GM12891 (cell line): Measurements from ENCODE around the gene INO80E.
A peak's percentile ranks its signal among the peaks of the same experiment; 100 is the strongest.

Experiments
- DNase-seq: peaks from one replicate; pipeline ENCODE4 v3.0.0; 2011; ENCODE audit warnings: low spot score; ENCODE audit not compliant: insufficient read length
- FAIRE-seq: peaks from 2 replicates; lab custom pipeline; 2011; peaks lifted over from hg19 to GRCh38; lab: Jason Lieb, UNC
- PAX5 ChIP-seq: IDR thresholded peaks from 2 replicates; pipeline ENCODE4 v1.6.1; 2011; ENCODE audit warnings: low read length, moderate library complexity, mild to moderate bottlenecking; ENCODE audit not compliant: insufficient read depth, severe bottlenecking
- POLR2A ChIP-seq: IDR thresholded peaks from 2 replicates; pipeline ENCODE4 v1.6.1; 2011; ENCODE audit warnings: low read depth, low read length, control low read depth
- POLR2AphosphoS5 ChIP-seq: IDR thresholded peaks from 2 replicates; pipeline ENCODE4 v1.6.1; 2011; ENCODE audit warnings: low read depth, low read length, control low read depth
- POU2F2 ChIP-seq: IDR thresholded peaks from 2 replicates; pipeline ENCODE4 v1.6.1; 2011; ENCODE audit warnings: low read depth, mild to moderate bottlenecking, control low read depth, low read length, moderate library complexity
- SPI1 ChIP-seq: IDR thresholded peaks from 2 replicates; pipeline ENCODE4 v1.6.1; 2011; ENCODE audit warnings: low read depth, low read length, control low read depth
- TAF1 ChIP-seq: IDR thresholded peaks from 2 replicates; pipeline ENCODE4 v1.6.1; 2011; ENCODE audit warnings: low read depth, low read length, control low read depth

INO80E gene

DNA sequence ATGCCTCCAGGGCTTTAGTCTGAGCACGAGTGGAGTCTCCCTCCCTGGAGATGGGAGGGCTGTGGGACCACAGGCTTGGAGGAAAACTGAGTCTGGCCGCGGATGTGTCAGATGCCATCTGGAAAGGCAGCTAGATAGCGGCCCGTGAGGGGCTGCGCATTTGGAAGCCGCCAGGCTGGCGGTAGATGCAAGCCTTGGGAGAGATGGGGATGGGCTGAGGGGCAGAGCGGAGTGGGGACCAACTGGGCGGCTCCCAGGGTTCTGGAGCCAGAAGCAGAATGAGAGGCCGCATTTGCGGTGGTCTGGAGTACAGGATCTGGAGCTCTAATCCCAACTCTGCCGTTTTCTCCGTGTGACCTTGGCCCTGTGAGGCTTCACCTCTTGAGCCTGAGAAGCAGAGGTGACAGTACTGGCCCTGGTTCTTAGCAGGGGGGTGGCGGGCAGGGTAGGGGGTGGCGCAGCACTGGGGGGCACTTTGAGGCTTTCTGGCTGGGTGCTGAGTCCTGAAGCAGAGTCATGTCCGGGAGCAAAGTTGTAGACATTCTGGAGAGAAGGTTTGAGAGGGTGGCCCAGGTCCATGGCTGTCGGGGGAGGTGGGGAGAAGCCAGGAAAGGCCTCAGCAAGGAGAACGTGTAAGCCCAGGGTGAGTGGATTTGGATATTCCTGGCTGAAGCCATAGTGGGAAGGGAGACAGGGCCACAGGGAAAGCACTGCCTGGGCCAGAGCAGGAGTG, 6.7 kb downstream of the INO80E start:
- DNase-seq = no peak
- FAIRE-seq = no peak
- TF ChIP-seq POLR2A (no peak), SPI1 (no peak), POLR2AphosphoS5 (no peak), PAX5 (no peak), TAF1 (no peak), POU2F2 (no peak)

DNA sequence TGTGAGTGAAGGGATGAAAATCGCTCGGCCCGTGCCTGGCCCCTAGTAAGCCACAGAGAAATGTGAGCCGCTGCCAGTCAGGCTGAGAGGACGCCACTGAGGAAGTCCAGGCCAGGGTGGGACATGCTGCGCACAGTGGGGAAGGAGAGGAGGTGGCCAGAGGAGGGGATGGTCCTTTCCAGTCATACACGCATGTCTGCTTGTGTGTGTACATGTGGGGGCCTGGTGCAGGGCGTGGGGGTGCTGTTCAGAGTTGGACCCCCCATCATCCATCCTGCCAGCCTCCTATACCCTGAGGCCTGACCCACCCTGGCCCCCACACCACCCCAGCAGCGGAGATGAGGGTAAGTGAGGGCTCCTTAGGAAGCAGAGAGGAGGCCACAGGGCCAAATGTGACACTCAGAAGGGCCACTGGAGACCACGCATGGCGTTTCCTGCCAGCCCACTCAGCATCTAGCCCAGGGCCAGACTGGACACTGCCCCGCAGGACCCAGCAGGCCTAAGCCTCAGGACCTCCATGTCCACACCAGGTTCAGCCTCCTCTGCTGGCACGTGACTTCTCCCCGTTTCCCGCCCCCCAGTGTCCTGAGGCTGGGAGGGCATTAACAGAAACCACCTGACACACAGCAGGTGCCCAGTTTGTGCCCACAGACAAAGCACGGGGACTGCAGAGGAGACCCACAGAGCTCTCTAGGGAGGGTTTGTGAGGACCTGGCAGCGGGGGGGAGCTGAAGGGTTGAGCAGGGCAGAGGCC, 7.8 kb downstream of the INO80E start:
- TF ChIP-seq POLR2AphosphoS5 (no peak), TAF1 (no peak), POLR2A (no peak), SPI1 (no peak), PAX5 (no peak), POU2F2 (no peak)

DNA sequence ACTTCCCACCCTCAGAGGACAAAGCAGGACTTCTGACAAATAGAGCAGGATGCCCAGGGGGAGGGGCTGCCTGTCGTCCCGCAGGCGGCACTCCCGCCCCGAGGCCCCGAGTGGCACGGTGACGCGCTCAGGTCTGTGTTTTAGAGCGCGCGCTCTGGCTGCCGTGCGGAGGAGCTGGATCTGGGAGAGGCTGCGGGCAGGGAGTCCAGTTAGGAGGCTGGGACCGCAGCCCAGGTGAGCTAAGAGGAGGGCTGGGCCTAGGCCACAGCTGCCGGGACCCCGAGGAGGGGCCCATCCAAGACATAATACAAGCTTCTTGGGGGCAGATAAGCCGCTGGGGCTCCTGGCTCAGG, 8.4 kb downstream of the INO80E start:
- DNase-seq (no peak), FAIRE-seq (no peak)
- no peak for TF ChIP-seq POU2F2
- TF ChIP-seq PAX5 = no peak
- TF ChIP-seq POLR2AphosphoS5 = no peak
- TF ChIP-seq TAF1 = no peak
- TF ChIP-seq SPI1 = no peak
- no peak for TF ChIP-seq POLR2A

More for the DNA sequence above, 7.8 kb downstream of the INO80E start:
- no peak for FAIRE-seq
- DNase-seq = no peak

DNA sequence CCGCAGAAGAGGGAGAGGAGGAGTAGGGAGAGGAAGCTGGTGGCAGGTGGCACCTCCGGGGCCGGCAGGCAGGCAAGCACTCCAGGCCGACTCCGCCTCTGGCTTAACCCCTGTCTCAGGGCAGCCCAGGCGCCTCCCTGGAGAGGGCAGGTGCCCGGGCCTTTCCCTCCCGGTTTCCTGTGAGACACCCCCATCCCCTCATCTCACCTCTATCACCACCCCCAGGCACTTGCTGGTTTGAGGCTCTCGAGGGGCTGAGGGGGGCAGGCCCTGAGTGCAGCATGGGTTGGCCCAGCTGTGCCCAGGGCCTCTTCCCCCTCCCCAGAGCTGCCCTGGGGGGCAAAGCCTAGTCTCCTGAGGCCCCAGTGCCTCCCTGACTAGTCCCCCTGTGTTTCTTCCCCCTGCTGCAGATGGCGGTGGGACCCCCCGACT, 8.8 kb downstream of the INO80E start:
- DNase-seq (peak; percentile 51), FAIRE-seq (no peak)
- TF ChIP-seq PAX5 = no peak
- TF ChIP-seq POLR2A = 0 out of 2 replicates have a peak, but pooled peaks have one; percentile 17

DNA sequence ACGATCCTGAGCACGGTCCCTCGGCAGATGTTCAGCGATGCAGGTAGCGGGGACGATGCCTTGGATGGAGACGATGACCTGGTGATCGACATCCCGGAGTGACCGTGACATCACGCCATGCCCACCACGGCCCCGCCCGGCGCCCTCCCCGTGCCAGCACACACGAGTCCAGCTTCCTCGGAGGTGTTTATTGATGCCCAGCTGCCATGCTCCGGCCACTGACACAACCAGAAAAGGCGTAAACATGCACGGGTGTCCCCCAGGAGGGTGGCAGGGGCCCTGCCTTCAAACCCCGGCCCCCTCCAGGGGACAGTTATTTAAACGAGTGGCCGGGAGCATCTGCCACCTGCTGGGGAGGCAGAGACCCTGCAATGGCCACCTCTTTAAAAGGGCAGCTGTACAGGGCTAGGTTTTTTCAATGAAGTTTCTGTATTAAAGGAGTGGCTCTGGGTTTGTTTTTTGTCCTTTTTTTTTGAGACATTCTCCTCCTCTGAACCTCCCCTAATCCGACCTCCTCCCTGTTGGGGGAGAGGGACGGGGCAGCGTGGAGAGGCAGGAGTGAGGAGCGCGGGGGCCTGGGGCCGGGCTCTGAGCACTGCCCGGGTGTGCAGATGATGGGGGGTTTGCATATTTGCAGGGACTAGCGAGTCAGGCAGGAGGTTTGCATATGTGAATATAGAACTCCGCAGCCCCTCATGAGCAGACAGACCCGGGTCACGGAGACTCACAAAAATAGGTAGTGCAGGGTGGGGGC, 9.5 kb downstream of the INO80E start:
- TF ChIP-seq POLR2AphosphoS5 = no peak
- TF ChIP-seq POU2F2 = no peak
- no peak for TF ChIP-seq PAX5
- TF ChIP-seq POLR2A = no peak
- TF ChIP-seq SPI1 = no peak
- no peak for TF ChIP-seq TAF1
- DNase-seq (peak; percentile 87), FAIRE-seq (no peak)

DNA sequence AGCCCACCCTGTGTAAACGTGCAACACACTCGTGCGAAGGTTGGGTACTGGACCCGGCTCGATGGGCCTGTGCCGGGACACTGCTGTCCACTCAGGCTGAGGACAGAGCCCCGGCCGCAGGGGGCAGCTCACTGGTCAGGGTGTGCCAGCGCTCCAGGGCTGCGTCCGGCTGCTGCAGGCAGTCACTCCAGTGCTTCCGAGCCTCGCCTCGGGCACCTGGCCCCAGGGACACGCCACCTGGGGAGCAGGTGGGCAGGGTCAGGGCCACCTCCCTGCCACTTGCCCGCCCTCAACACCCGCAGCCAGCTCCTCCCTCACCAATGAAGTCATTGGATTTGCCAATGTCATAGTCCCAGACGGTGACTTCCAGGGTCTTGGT, 10.0 kb downstream of the INO80E start:
- no peak for DNase-seq
- FAIRE-seq = no peak
- TF ChIP-seq PAX5 (no peak), SPI1 (no peak), POLR2A (no peak), POLR2AphosphoS5 (no peak), POU2F2 (no peak), TAF1 (no peak)

DNA sequence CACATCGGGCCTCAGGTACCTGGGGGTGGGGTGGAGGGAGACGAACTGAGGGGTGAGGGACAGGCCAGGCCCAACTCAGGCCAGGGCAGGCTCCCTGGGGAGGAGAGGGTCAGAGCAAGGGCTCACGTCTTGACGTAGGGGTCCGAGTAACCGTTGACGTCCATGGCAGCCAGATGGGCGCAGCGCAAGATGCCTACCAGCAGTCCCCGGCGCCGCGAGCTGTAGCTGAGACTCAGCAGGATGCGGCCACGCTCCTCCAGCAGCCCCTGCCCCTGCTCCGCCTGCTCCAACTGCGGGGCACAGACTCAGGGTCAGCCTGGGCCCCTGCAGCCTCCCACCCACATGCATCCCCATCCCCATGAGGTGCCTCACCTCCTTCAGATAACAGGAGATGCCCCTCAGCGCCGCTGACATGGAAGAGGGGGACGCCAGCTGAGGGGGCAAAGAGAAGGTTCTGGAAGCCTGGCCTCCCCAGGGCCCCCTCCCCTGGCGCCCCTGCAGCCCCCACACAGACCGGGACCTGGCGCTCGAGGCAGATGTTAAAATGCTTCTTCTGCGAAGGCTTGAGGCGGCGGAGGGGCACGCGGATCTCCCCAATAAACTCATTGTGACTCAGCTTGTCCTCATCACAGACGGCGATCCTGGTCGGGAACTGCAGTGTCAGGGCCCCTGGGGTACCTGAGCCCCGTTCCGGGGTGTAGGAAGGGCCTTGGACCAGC, 10.8 kb downstream of the INO80E start:
- DNase-seq (no peak), FAIRE-seq (no peak)
- TF ChIP-seq POU2F2 (no peak), PAX5 (no peak), SPI1 (no peak), POLR2A (no peak), POLR2AphosphoS5 (0 out of 2 replicates have a peak, but pooled peaks have one; percentile 7), TAF1 (no peak)

DNA sequence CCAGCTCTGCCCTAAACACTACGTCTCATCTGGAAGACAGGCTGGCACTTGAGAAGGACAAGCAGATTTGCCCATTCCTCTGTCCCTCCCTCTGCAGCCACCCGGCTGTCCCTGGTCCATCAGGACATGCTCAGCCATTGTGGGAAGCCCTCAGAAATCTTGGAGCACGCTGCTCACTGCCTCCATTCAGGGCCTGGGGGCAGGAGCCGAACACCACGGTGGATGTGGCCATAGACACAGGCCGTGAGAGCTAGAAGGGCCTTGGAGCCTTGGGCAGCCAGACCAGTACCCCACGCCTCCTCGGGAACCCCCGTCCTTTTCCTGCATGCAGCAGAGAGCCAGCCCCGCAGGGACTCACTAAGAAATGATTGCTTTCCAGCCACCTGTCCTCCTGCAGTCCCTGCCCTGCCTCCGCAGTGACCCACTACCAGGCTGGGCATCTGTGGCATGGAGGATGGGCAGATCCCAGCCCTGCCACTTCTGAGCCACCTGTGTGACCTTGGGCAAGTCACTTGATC, 11.4 kb downstream of the INO80E start:
- TF ChIP-seq PAX5 (no peak), POU2F2 (no peak), TAF1 (no peak), SPI1 (no peak), POLR2AphosphoS5 (no peak), POLR2A (no peak)
- DNase-seq (no peak), FAIRE-seq (no peak)

DNA sequence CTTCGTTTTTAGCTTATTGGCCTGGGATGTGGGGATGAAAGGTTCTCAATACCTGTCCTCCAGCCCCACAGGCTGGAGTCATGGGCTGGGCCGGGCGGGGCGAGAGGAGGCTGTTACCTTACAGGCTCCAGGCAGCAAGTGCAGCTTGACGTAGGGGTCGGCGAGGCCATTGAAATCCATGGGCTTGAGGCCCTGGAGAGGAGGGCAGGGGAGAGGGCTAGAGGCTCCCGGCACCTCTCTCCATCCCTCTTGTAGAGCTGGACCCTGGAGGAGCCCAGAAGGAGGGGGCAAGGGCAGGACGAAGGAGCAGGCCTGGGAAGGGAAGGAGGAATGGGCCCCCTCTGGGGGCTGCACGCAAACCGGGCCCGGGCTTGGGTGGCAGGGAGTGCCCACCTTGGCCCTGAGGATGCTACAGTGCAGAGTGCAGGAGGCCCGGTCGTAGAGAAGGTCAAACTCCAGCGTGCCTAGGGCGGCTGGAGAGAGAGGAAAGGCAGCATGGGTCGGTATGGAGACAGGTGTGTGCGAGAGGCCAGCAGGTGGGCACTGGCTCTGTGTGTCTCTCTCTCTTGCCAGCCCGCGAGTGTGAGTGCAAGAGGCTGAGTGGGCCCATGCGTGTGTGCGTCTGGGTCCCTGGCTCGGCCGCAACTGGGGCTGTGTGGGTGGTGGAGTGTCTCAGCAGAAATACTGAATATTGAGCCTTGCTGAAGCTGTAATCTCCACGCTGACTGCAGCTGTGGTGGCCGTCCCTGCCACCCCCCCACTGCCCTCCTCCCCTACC, 13.2 kb downstream of the INO80E start:
- DNase-seq (peak; percentile 39), FAIRE-seq (no peak)
- no peak for TF ChIP-seq TAF1
